HG02938 (cell line): ENCODE measurements around the gene ABHD14A.

Source experiments
- ATAC-seq: cut with Tn5 transposase; IDR thresholded peaks from one replicate; pipeline ENCODE4 v1.9.1; 2021; ENCODE audit warnings: mild to moderate bottlenecking, moderate library complexity; ENCODE audit not compliant: unreplicated experiment

Gene ABHD14A

GRCh38 chr3:51955175-51955892, 19.5 kb upstream of the ABHD14A start, which contains the start of gene GPR62:
TSS of gene GPR62 (plus strand) at chr3:51955381. CDS start at chr3:51955653, 272 bp downstream.
- ATAC-seq = no peak

DNA sequence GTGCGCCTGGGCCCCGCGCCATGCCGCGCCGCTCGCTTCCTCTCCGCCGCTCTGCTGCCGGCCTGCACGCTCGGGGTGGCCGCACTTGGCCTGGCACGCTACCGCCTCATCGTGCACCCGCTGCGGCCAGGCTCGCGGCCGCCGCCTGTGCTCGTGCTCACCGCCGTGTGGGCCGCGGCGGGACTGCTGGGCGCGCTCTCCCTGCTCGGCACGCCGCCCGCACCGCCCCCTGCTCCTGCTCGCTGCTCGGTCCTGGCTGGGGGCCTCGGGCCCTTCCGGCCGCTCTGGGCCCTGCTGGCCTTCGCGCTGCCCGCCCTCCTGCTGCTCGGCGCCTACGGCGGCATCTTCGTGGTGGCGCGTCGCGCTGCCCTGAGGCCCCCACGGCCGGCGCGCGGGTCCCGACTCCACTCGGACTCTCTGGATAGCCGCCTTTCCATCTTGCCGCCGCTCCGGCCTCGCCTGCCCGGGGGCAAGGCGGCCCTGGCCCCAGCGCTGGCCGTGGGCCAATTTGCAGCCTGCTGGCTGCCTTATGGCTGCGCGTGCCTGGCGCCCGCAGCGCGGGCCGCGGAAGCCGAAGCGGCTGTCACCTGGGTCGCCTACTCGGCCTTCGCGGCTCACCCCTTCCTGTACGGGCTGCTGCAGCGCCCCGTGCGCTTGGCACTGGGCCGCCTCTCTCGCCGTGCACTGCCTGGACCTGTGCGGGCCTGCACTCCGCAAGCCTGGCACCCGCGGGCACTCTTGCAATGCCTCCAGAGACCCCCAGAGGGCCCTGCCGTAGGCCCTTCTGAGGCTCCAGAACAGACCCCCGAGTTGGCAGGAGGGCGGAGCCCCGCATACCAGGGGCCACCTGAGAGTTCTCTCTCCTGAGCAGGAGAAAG, 18.7 kb upstream of the ABHD14A start:
- no peak for ATAC-seq

- no peak for ATAC-seq
Measured at GRCh38 chr3:51957520-51958205, 17.2 kb upstream of the ABHD14A start.

DNA sequence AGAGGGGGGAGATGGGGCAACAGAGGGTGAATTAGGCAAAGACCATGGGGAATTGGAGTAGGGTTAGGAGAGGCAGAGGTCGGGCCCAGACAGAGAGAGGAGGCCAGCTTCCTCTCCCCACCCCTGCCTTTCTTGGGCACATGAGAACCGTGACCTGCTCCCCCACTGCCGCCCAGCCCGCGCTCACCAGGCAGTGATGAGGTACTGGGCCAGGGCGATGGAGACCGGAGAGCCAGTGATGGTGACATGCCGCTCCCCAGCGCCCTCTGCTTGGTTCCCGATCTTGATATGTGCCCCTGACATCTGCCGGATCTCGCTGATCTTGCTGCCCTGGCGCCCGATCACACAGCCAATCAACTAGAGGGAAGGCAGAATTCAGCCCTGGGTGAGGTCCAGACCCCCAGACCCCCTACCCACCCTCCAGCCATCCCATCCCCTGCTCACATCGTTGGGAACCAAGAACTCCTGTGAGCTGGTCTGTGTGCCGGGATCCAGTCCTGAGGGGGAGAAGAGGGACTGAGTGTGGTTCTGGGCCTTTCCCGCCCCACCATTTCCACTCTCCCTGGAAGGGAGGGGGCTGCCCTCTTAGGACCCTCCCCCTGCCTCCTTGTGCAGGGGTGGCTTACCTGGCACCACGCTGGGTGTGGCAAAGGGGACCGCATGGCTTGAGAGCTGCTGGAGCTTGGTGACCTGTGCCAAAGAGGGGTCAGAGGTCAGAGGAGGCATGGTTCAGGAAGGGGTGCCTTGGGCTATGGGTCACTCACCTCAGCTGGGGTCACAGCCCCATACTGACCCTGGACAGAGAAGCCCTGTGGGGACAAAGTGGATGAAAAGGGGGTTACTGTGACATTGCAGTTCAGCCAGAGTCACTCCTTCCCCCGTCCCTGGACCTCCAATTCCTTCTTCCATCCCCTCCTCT, 16.0 kb upstream of the ABHD14A start:
- ATAC-seq = no peak

DNA sequence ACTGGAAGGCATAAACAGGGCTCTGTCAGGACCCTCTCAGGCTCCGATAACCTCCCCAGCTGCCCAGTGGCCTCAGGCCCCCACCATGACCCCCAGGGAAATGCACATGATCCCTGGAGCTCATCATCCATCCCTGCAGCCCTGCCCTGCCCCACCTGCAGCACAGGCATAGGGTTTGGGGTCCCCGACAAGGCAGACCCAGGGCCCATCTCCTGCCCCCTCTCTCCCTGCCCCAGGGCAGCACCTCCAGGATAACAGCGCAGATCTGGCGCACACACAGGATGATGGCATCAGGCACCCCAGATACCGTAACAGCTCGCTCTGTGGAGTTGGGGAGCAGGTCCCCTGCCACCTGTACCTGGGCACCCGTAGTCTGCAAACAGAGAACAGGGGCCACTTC, 15.2 kb upstream of the ABHD14A start:
- no peak for ATAC-seq

DNA sequence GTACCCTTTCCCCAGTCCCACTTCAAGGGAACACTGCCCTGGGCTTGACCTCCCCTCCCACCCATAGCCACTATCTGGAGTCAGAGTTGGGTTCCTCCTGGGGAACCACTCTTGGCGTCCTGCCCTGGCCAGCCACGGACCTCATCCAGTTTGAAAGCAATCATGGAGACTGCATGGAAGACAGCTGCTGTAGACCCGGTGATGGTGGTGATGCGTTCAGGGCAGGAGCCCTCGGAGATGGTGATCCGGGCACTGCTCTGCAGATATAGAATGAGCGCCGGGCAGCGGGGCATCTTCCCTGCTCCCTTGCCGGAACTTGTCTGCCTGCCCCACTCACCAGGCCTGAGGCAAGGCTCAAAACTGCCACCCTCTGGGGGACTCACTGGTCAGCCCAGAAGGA, 14.5 kb upstream of the ABHD14A start:
- ATAC-seq = no peak

DNA sequence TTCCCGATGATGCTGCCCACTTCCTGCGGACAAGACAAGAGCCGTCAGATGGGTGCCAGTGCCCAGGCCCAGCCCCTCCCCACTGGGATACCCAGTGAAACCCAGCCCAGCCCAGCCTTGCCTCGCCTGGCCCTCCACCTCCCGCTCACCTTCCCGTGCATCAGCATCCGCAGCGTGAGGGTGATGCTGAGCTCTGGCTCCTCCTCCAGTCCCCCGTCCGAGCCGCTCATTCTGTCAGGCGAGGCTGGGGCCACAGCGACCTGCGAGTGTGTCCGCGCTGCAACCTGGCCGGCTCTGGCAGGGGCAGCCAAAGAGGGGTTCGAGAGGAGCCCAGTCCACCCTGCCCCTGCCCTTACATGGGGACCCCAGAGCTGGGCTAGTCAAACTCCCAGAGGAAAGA, 13.9 kb upstream of the ABHD14A start:
- ATAC-seq = no peak

- no peak for ATAC-seq
Measured at GRCh38 chr3:51961602-51962569, 13.0 kb upstream of the ABHD14A start.

GRCh38 chr3:51962854-51963530, 11.9 kb upstream of the ABHD14A start:
- no peak for ATAC-seq

DNA sequence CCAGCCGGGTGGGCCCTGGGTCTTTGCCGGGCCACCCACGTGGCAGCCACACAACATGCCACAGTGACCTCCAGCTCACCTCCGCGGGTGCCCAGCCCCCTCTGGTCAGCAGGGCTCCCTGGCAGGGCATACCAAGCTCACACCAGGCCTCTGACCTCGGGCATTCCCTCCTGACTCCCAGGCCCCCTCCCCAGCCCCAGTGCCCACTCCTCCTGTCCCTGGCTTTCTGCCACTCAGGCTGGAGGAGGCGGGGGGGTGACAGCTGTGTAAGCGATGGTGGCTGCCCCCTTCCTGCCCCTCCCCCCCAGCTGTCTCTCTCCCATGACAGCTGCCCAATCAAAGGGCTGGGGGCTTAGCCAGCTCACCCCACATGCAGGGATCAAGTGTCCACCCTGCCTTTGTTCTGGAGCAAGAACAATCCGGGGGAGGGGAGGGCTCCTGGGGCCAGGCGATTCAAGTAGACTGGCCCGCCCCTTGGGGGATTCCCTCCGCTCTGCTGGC, 10.9 kb upstream of the ABHD14A start:
- no peak for ATAC-seq

DNA sequence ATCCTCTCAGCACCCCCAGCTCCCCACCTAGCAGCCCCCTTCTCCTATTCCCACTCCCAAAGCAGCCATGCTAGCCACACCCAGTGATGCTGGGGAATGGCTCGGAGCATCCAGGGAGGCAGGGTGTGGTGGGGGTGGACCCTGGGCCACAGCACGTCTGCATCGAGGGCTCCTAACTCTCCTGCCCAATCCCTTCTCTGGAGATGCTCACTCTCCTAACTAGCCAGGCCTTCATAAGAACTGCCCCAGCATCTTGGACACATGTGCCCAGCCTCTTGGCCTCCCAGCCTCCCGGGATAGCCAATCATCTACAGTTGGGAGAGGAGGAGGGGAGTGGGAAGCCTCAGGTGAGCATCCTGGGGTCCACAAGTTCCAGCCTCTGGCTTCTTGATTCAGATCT, 10.3 kb upstream of the ABHD14A start:
- ATAC-seq = no peak

GRCh38 chr3:51966016-51966415, 8.8 kb upstream of the ABHD14A start:
- ATAC-seq = no peak

DNA sequence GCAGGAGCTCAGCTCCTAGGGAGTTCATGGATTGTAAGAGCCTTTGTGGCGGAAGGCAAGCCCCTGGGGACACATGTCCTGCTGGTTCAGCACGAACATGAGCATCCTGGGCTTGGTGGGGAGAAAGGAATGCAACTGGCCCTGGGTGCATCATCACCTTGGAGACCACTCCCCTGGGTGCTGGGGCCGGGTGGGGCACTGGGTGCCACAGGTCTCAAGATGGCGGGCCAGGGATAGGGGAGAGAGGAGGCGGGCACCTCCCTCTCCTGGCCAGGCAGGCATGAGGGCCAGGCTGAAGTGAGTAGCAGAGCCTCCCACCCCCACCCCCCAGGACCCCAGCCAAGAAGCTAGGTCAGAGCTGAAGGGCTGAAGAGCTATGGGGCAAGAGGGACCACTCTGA, 8.4 kb upstream of the ABHD14A start:
- no peak for ATAC-seq

DNA sequence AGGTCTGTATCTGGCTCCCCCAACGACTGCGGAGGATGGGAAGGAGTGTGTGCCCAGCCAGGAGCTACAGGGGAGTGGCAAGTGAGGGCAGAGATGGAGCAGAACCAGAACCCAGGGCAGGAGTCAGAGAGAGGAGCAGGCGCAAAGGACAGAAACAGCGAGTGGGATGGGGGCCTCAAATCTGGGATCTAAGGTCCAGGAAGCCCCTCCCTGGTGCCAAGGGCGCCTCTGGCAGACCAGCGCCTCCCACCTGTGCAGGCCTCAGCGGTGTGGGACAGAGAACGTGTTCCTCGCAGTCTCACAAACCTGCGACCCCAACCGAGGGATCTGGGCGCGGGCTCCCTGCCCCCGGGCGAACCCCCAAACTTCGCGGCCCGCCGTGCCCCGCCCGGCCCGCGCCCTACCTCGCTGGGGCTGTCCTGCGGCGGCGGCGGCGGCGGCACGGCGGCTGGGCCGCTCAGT, 7.9 kb upstream of the ABHD14A start:
- no peak for ATAC-seq

DNA sequence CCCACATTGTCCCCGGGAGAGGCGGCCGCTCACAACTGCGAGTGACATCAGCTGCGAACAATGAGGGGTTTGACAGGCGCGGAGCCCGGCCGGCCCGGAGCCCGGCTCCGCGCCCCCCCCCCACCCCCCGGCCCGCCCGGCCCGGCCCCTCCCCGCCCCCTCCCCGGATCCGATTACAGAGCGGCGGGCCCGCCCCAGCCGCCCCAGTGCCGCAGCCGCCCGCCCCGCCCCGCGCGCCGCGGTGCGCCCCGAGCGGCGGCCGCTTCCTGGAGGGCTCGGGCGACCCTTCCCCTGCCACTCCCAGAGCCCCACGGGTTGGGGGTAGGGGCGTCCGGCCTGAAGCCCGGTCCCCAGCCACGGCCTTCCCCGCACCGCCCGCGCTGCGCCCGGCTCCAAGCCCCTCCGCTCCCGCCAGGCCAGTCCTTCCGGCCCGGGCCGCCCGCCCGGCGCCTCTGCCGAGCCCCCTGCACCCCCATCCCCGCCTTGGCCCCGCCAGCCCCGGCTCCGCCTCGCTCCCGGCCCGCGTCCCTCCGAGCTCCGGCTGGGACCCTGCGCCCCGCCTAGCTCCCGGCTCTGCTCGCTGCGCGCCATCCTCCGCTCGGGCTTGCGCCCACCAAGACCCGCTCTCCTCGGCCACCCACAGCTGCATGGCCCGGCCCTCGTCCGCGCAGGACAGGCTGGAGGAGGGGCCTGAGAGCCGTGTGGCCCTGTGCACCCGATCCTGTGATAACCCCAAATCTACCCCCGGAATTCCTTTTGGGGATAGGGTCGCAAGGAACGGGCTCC, 7.3 kb upstream of the ABHD14A start, which contains the start of gene PCBP4:
Gene PCBP4, minus strand, starts transcription at position 71 of the 786 bp plus-strand sequence. CDS start 6,214 bp downstream, outside the sequence.
- ATAC-seq = no peak

DNA sequence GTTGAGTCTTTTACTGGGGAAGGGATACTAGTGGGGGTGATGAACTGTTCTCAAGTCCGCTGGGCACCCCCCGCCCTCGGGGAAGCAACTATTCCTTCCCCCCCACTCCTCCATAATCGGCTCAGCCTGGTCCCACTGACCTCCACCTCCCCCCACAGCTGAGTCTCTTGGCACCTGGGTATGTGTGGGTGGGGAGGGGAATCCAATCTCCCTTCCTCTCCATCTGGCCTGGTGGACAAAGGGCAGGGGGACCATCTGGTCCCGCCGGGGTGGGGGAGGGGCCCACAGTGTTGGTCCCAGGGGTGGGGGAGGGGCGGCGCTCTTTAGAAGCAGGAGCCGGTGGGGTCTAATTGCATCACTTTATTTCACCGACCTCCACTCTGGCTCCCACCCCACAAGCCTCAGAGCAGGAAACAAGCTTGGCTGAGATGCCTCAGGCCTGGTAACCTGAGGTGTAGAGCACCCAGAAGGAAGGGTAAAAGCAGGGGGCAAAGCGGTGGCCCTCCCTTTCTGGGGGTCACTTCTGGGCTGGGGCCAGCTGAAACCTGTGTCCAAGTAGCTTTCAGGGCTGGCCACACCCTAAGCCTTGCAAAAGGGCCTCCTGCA, 6.6 kb upstream of the ABHD14A start:
- ATAC-seq = no peak
